K562 (cell line): ENCODE data around the gene ACBD6.

Experiments used
- AFF4 ChIP-seq: sonication (generic); formaldehyde crosslinking; IDR thresholded peaks from 2 replicates; pipeline ENCODE4 v1.8.0; 2023; ENCODE audit warnings: mild to moderate bottlenecking, missing genetic modification reagents
- BHLHE40 ChIP-seq: IDR thresholded peaks from 2 replicates; pipeline ENCODE4 v1.6.1; 2011; ENCODE audit warnings: low read length, improper control_type of control experiment
- BRD4 ChIP-seq: fragments of 200-600 bp; sonication (generic); IDR thresholded peaks from 2 replicates; pipeline ENCODE4 v1.6.1; 2017; ENCODE audit warnings: inconsistent platforms
- DACH1 ChIP-seq: fragments of 450-650 bp; IDR thresholded peaks from 2 replicates; pipeline ENCODE4 v1.6.1; 2018; ENCODE audit not compliant: partially characterized antibody
- KHSRP ChIP-seq: fragments of 450-650 bp; IDR thresholded peaks from 2 replicates; pipeline ENCODE4 v1.6.1; 2017
- KLF16 ChIP-seq: IDR thresholded peaks from 2 replicates; pipeline ENCODE4 v1.6.1; 2016; ENCODE audit warnings: antibody characterized with exemption
- NRF1 ChIP-seq, 2 experiments: fragments of 450-650 bp; IDR thresholded peaks in 1 of 2; conservative IDR thresholded peaks in 1 of 2; 2 replicates each; pipeline ENCODE4 v1.6.1; 2014; ENCODE audit warnings: mild to moderate bottlenecking in 2 of 2
- U2AF2 ChIP-seq: fragments of 200-400 bp; formaldehyde crosslinking; optimal IDR thresholded peaks from 2 replicates; pipeline ENCODE3; 2017; ENCODE audit warnings: low read depth, mild to moderate bottlenecking, low read length
- ZBTB49 ChIP-seq: sonication (generic); formaldehyde crosslinking; IDR thresholded peaks from 2 replicates; pipeline ENCODE4 v1.8.0; 2022; ENCODE audit warnings: missing genetic modification reagents, mild to moderate bottlenecking, borderline replicate concordance
- ZNF449 ChIP-seq: fragments of 250-450 bp; sonication (Bioruptor Pico); IDR thresholded peaks from 2 replicates; pipeline ENCODE4 v1.8.0; 2022; ENCODE audit warnings: moderate library complexity, mild to moderate bottlenecking, inconsistent platforms
- ZNF592 ChIP-seq: fragments of 450-650 bp; IDR thresholded peaks from 2 replicates; pipeline ENCODE4 v1.6.1; 2017; ENCODE audit warnings: antibody characterized with exemption, mild to moderate bottlenecking

GRCh38 chr1:180291004-180291403 is 211.4 kb downstream of the ACBD6 start:
- no peak for TF ChIP-seq AFF4
- TF ChIP-seq KHSRP = no peak
- TF ChIP-seq ZNF449 (CRISPR knock-in tag) = no peak
- TF ChIP-seq KLF16 = no peak
- no peak for TF ChIP-seq DACH1
- TF ChIP-seq ZNF592 = peak; percentile 78
- TF ChIP-seq NRF1 (conservative IDR thresholded peaks at IDR 0.05 in 1 of 2, IDR thresholded peaks at IDR 0.05 in 1 of 2) = no peak
- TF ChIP-seq BRD4 = no peak
- TF ChIP-seq ZBTB49 (CRISPR knock-in tag) = no peak
- TF ChIP-seq U2AF2 = no peak
- no peak for TF ChIP-seq BHLHE40
